HEK293 (cell line): ENCODE data around the gene SKOR1.
A peak's percentile ranks its signal among the peaks of the same experiment; 100 is the strongest.

Experiments
- EGR2 ChIP-seq: fragments of 450-650 bp; formaldehyde crosslinking; IDR thresholded peaks from 2 replicates; pipeline ENCODE4 v1.5.1; 2016; ENCODE audit warnings: low read depth, missing biosample characterization, missing genetic modification characterization
- HOXC10 ChIP-seq: sonication (generic); formaldehyde crosslinking; IDR thresholded peaks from 2 replicates; pipeline ENCODE4 v1.8.1; 2023; ENCODE audit warnings: mild to moderate bottlenecking, missing genetic modification reagents
- HOXD13 ChIP-seq: sonication (generic); formaldehyde crosslinking; IDR thresholded peaks from 2 replicates; pipeline ENCODE4 v1.8.0; 2022; ENCODE audit warnings: missing genetic modification reagents, borderline replicate concordance
- KLF1 ChIP-seq: fragments of 450-650 bp; formaldehyde crosslinking; IDR thresholded peaks from 2 replicates; pipeline ENCODE4 v1.5.1; 2016; ENCODE audit warnings: missing biosample characterization, missing genetic modification characterization
- RBAK ChIP-seq: fragments of 450-650 bp; formaldehyde crosslinking; IDR thresholded peaks from 2 replicates; pipeline ENCODE4 v1.5.1; 2016; ENCODE audit warnings: missing biosample characterization, missing genetic modification characterization
- YY2 ChIP-seq: fragments of 450-650 bp; formaldehyde crosslinking; IDR thresholded peaks from 2 replicates; pipeline ENCODE4 v1.5.1; 2016; ENCODE audit warnings: missing biosample characterization, missing genetic modification characterization
- ZBTB48 ChIP-seq: fragments of 450-650 bp; formaldehyde crosslinking; IDR thresholded peaks from 2 replicates; pipeline ENCODE4 v1.5.1; 2016; ENCODE audit warnings: missing biosample characterization, missing genetic modification characterization
- ZFP41 ChIP-seq: fragments of 450-650 bp; formaldehyde crosslinking; IDR thresholded peaks from 2 replicates; pipeline ENCODE4 v1.5.1; 2016; ENCODE audit warnings: missing biosample characterization, missing genetic modification characterization, borderline replicate concordance
- ZNF2 ChIP-seq: fragments of 450-650 bp; formaldehyde crosslinking; IDR thresholded peaks from 2 replicates; pipeline ENCODE4 v1.5.1; 2016; ENCODE audit warnings: missing biosample characterization, missing genetic modification characterization
- ZNF274 ChIP-seq, 2 experiments: fragments of 200-500 bp in 1 of 2; fragments of 450-650 bp in 1 of 2; sonication (Bioruptor generic) in 1 of 2; formaldehyde crosslinking in 1 of 2; IDR thresholded peaks; 2 replicates each; pipeline versions ENCODE4 v1.5.1 to v1.6.1; 2014 to 2016; ENCODE audit warnings: borderline replicate concordance in 1 of 2, inconsistent platforms in 1 of 2, low read length in 1 of 2, missing biosample characterization in 1 of 2, missing genetic modification characterization in 1 of 2
- ZNF335 ChIP-seq: fragments of 450-650 bp; formaldehyde crosslinking; conservative IDR thresholded peaks from 2 replicates; pipeline ENCODE4 v1.5.1; 2016; ENCODE audit warnings: missing biosample characterization, missing genetic modification characterization
- ZNF350 ChIP-seq: fragments of 450-650 bp; formaldehyde crosslinking; IDR thresholded peaks from 2 replicates; pipeline ENCODE4 v1.5.0; 2017; ENCODE audit warnings: missing biosample characterization, mild to moderate bottlenecking, missing genetic modification characterization
- ZNF362 ChIP-seq: fragments of 450-650 bp; formaldehyde crosslinking; IDR thresholded peaks from 2 replicates; pipeline ENCODE4 v1.5.1; 2016; ENCODE audit warnings: missing biosample characterization, missing genetic modification characterization
- ZNF426 ChIP-seq: fragments of 450-650 bp; formaldehyde crosslinking; IDR thresholded peaks from 2 replicates; pipeline ENCODE4 v1.5.1; 2017; ENCODE audit warnings: missing biosample characterization, missing genetic modification characterization, mild to moderate bottlenecking, inconsistent platforms, moderate library complexity
- ZNF514 ChIP-seq: fragments of 450-650 bp; formaldehyde crosslinking; IDR thresholded peaks from 2 replicates; pipeline ENCODE4 v1.5.1; 2016; ENCODE audit warnings: missing biosample characterization, missing genetic modification characterization
- ZNF560 ChIP-seq: fragments of 450-650 bp; formaldehyde crosslinking; IDR thresholded peaks from 2 replicates; pipeline ENCODE4 v1.5.1; 2017; ENCODE audit warnings: missing biosample characterization, missing genetic modification characterization, borderline replicate concordance
- ZNF596 ChIP-seq: fragments of 450-650 bp; IDR thresholded peaks from 2 replicates; pipeline ENCODE4 v1.5.0; 2018; ENCODE audit warnings: missing biosample characterization, mild to moderate bottlenecking, missing genetic modification characterization, moderate library complexity
- ZNF610 ChIP-seq: fragments of 450-650 bp; formaldehyde crosslinking; IDR thresholded peaks from 2 replicates; pipeline ENCODE4 v1.5.1; 2016; ENCODE audit warnings: missing biosample characterization, missing genetic modification characterization, borderline replicate concordance
- ZNF645 ChIP-seq: fragments of 450-650 bp; formaldehyde crosslinking; IDR thresholded peaks from 2 replicates; pipeline ENCODE4; 2016; ENCODE audit warnings: missing biosample characterization, missing genetic modification characterization
- ZNF677 ChIP-seq: fragments of 450-650 bp; IDR thresholded peaks from 2 replicates; pipeline ENCODE4 v1.5.0; 2018; ENCODE audit warnings: missing biosample characterization, mild to moderate bottlenecking, missing genetic modification characterization, moderate library complexity
- ZNF830 ChIP-seq: fragments of 450-650 bp; IDR thresholded peaks from 2 replicates; pipeline ENCODE4 v1.5.0; 2018; ENCODE audit warnings: missing biosample characterization, missing genetic modification characterization, low read depth, mild to moderate bottlenecking, moderate library complexity
- ZSCAN16 ChIP-seq: fragments of 450-650 bp; formaldehyde crosslinking; IDR thresholded peaks from 2 replicates; pipeline ENCODE4 v1.5.1; 2016; ENCODE audit warnings: missing biosample characterization, missing genetic modification characterization
- TF ChIP-seq, protein P1 (sequence below): fragments of 450-650 bp; formaldehyde crosslinking; IDR thresholded peaks from 2 replicates; pipeline ENCODE4 v1.5.1; 2016; ENCODE audit warnings: missing biosample characterization, missing genetic modification characterization
- TF ChIP-seq, protein P2 (sequence below): fragments of 450-650 bp; formaldehyde crosslinking; IDR thresholded peaks from 2 replicates; pipeline ENCODE4 v1.5.1; 2016; ENCODE audit warnings: missing biosample characterization, missing genetic modification characterization
- TF ChIP-seq, protein P3 (sequence below): sonication (generic); formaldehyde crosslinking; IDR thresholded peaks from 2 replicates; pipeline ENCODE4 v1.8.1; 2022; ENCODE audit warnings: mild to moderate bottlenecking, moderate library complexity, missing genetic modification reagents
- TF ChIP-seq, protein P4 (sequence below): fragments of 450-650 bp; formaldehyde crosslinking; IDR thresholded peaks from 2 replicates; pipeline ENCODE4 v1.5.1; 2016; ENCODE audit warnings: missing biosample characterization, missing genetic modification characterization, borderline replicate concordance

SKOR1 gene

GRCh38 chr15:67863442-67863987 lies 38.2 kb downstream of the SKOR1 start (continued):
- TF ChIP-seq ZNF560 (no peak), ZNF677 (tag by site-specific recombination) (no peak), ZNF274 (IDR thresholded peaks at IDR 0.05; ENCODE audit: low read length) (no peak), ZNF274 (tag by site-specific recombination; IDR thresholded peaks at IDR 0.05; ENCODE audit: borderline replicate concordance) (no peak), ZNF335 (peak; percentile 88), KLF1 (tag by site-specific recombination) (no peak; the same call in 1 of the 2 replicates), ZNF514 (tag by site-specific recombination) (no peak), YY2 (tag by site-specific recombination) (no peak), ZSCAN16 (tag by site-specific recombination) (0 out of 2 replicates have a peak, but pooled peaks have one; percentile 52), ZNF610 (tag by site-specific recombination) (no peak), ZNF2 (tag by site-specific recombination) (peak; percentile 91), ZBTB48 (tag by site-specific recombination) (peak; percentile 88), ZNF830 (tag by site-specific recombination) (no peak), ZNF645 (tag by site-specific recombination) (no peak), ZNF350 (tag by site-specific recombination) (no peak), ZNF426 (tag by site-specific recombination) (no peak), HOXC10 (no peak), HOXD13 (CRISPR knock-in tag) (no peak), ZNF362 (tag by site-specific recombination) (no peak), ZNF596 (tag by site-specific recombination) (no peak), RBAK (tag by site-specific recombination) (no peak), EGR2 (peak; percentile 71), ZFP41 (tag by site-specific recombination) (no peak)
- TF ChIP-seq, protein P1, sequence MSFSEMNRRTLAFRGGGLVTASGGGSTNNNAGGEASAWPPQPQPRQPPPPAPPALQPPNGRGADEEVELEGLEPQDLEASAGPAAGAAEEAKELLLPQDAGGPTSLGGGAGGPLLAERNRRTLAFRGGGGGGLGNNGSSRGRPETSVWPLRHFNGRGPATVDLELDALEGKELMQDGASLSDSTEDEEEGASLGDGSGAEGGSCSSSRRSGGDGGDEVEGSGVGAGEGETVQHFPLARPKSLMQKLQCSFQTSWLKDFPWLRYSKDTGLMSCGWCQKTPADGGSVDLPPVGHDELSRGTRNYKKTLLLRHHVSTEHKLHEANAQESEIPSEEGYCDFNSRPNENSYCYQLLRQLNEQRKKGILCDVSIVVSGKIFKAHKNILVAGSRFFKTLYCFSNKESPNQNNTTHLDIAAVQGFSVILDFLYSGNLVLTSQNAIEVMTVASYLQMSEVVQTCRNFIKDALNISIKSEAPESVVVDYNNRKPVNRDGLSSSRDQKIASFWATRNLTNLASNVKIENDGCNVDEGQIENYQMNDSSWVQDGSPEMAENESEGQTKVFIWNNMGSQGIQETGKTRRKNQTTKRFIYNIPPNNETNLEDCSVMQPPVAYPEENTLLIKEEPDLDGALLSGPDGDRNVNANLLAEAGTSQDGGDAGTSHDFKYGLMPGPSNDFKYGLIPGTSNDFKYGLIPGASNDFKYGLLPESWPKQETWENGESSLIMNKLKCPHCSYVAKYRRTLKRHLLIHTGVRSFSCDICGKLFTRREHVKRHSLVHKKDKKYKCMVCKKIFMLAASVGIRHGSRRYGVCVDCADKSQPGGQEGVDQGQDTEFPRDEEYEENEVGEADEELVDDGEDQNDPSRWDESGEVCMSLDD (tag by site-specific recombination) = 0 out of 2 replicates have a peak, but pooled peaks have one; percentile 33
- TF ChIP-seq, protein P2, sequence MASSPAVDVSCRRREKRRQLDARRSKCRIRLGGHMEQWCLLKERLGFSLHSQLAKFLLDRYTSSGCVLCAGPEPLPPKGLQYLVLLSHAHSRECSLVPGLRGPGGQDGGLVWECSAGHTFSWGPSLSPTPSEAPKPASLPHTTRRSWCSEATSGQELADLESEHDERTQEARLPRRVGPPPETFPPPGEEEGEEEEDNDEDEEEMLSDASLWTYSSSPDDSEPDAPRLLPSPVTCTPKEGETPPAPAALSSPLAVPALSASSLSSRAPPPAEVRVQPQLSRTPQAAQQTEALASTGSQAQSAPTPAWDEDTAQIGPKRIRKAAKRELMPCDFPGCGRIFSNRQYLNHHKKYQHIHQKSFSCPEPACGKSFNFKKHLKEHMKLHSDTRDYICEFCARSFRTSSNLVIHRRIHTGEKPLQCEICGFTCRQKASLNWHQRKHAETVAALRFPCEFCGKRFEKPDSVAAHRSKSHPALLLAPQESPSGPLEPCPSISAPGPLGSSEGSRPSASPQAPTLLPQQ (tag by site-specific recombination) = peak; percentile 85
- TF ChIP-seq, protein P3, sequence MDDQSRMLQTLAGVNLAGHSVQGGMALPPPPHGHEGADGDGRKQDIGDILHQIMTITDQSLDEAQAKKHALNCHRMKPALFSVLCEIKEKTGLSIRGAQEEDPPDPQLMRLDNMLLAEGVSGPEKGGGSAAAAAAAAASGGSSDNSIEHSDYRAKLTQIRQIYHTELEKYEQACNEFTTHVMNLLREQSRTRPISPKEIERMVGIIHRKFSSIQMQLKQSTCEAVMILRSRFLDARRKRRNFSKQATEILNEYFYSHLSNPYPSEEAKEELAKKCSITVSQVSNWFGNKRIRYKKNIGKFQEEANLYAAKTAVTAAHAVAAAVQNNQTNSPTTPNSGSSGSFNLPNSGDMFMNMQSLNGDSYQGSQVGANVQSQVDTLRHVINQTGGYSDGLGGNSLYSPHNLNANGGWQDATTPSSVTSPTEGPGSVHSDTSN (CRISPR knock-in tag) = peak; percentile 83
- TF ChIP-seq, protein P4, sequence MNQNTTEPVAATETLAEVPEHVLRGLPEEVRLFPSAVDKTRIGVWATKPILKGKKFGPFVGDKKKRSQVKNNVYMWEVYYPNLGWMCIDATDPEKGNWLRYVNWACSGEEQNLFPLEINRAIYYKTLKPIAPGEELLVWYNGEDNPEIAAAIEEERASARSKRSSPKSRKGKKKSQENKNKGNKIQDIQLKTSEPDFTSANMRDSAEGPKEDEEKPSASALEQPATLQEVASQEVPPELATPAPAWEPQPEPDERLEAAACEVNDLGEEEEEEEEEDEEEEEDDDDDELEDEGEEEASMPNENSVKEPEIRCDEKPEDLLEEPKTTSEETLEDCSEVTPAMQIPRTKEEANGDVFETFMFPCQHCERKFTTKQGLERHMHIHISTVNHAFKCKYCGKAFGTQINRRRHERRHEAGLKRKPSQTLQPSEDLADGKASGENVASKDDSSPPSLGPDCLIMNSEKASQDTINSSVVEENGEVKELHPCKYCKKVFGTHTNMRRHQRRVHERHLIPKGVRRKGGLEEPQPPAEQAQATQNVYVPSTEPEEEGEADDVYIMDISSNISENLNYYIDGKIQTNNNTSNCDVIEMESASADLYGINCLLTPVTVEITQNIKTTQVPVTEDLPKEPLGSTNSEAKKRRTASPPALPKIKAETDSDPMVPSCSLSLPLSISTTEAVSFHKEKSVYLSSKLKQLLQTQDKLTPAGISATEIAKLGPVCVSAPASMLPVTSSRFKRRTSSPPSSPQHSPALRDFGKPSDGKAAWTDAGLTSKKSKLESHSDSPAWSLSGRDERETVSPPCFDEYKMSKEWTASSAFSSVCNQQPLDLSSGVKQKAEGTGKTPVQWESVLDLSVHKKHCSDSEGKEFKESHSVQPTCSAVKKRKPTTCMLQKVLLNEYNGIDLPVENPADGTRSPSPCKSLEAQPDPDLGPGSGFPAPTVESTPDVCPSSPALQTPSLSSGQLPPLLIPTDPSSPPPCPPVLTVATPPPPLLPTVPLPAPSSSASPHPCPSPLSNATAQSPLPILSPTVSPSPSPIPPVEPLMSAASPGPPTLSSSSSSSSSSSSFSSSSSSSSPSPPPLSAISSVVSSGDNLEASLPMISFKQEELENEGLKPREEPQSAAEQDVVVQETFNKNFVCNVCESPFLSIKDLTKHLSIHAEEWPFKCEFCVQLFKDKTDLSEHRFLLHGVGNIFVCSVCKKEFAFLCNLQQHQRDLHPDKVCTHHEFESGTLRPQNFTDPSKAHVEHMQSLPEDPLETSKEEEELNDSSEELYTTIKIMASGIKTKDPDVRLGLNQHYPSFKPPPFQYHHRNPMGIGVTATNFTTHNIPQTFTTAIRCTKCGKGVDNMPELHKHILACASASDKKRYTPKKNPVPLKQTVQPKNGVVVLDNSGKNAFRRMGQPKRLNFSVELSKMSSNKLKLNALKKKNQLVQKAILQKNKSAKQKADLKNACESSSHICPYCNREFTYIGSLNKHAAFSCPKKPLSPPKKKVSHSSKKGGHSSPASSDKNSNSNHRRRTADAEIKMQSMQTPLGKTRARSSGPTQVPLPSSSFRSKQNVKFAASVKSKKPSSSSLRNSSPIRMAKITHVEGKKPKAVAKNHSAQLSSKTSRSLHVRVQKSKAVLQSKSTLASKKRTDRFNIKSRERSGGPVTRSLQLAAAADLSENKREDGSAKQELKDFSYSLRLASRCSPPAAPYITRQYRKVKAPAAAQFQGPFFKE (tag by site-specific recombination) = no peak
